Body of pancreas (tissue), 4 donors: Measurements from ENCODE around the gene GPN1.
"Not testable (repeated sequence)": the region's sequence is repeated elsewhere in the genome, so short reads cannot be mapped to it uniquely, and the experiment has no call there.

Source experiments
- CTCF ChIP-seq, 7 experiments: fragments of 450-650 bp in 4 of 7; fragments of 200-600 bp in 3 of 7; sonication (generic) in 3 of 7; IDR thresholded peaks; one replicate each; pipeline ENCODE4 v1.5.1; 2016 to 2019; ENCODE audit warnings: antibody characterized with exemption in 7 of 7
- POLR2A ChIP-seq, 3 donors: fragments of 450-650 bp; IDR thresholded peaks; one replicate each; pipeline ENCODE4 v1.6.1; 2016; ENCODE audit warnings: antibody characterized with exemption in 3 of 3, mild to moderate bottlenecking in 2 of 3

GRCh38 chr2:27626921-27627320 is 1.9 kb upstream of the GPN1 start:
- TF ChIP-seq CTCF, POLR2A (IDR thresholded peaks at IDR 0.05): not testable (repeated sequence)
